GM13977 (cell line): ENCODE measurements around the gene TCEA2.

Source experiments
- DNase-seq: peaks from one replicate; pipeline ENCODE4 v3.0.0; 2012; ENCODE audit warnings: low spot score
- in situ Hi-C: fragments of 300-500 bp; cut with MboI; formaldehyde crosslinking; loops from one replicate; pipeline ENCODE4 v1.12.0; 2022; ENCODE audit warnings: low sequenced_read_pairs, low pct_unique_long_range_greater_than_20kb, mixed read lengths, inconsistent platforms; ENCODE audit not compliant: unreplicated experiment
- TF ChIP-seq, protein P1 (sequence below): IDR thresholded peaks from 2 replicates; pipeline ENCODE4 v1.5.1; 2012; ENCODE audit warnings: mild to moderate bottlenecking, control low read depth; ENCODE audit not compliant: insufficient read depth; ENCODE audit errors: extremely low read depth, missing control alignments

The TCEA2 gene

DNA sequence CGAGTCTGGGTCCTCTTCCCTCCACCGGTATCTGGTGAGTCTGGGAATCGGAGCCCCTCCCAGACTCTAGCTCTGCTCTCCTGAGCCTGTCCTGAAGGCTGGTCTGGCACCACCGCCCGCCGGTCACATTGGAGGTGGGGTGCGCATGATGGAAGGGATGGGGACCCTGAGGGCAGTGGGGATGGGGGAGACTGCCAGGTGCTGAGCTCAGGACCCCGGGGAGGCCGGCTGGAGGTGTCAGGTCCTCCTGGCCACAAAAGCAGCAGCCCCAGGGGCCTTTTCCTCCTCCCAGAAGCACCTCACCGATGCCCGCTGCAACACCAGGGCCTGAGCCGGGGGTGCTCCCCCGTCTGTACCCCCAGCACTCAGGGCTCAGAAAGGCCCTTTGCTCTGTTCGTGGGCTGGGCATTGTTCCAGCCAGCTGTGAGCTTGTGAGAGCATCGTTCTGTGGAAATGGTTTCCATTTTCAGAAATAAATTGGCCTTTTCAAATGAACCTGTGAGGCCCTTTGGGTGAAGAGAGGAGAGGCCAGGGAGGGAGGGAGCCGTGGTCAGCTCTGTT lies 46.9 kb downstream of the TCEA2 start:
- TF ChIP-seq, protein P1, sequence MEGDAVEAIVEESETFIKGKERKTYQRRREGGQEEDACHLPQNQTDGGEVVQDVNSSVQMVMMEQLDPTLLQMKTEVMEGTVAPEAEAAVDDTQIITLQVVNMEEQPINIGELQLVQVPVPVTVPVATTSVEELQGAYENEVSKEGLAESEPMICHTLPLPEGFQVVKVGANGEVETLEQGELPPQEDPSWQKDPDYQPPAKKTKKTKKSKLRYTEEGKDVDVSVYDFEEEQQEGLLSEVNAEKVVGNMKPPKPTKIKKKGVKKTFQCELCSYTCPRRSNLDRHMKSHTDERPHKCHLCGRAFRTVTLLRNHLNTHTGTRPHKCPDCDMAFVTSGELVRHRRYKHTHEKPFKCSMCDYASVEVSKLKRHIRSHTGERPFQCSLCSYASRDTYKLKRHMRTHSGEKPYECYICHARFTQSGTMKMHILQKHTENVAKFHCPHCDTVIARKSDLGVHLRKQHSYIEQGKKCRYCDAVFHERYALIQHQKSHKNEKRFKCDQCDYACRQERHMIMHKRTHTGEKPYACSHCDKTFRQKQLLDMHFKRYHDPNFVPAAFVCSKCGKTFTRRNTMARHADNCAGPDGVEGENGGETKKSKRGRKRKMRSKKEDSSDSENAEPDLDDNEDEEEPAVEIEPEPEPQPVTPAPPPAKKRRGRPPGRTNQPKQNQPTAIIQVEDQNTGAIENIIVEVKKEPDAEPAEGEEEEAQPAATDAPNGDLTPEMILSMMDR = no peak
- in situ Hi-C loops = no loop called here

DNA sequence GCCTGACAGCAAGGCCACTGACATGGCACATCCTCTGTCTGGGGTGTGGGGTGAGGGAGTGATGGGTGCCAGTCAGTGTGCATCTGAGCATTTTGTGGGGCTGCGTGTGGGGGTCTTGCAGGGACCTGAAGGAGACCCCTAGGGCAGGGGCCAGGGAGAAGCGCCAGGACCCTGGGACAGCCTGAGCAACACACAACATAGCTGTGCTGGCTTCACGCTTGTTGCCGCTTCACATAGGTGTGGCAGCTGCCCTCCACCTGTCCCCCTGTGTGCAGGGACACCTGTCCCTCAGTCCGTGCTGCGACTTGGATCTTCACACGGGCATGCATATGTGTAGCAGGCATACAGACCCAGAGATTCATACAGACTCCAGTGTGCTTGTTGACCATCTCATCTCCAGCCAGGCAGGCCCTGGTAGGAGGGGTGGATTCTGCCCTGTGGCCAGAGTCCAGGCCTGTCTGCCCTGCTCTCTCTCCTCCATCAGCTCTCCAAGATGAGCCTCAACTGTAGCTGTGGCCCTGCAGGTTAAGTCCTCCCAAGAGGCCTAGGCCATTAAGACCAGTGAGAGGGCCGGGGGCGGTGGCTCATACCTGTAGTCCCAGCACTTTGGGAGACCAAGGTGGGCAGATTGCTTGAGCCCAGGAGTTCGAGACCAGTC lies 47.5 kb downstream of the TCEA2 start:
- no peak for DNase-seq
- in situ Hi-C loops = no loop called here
- TF ChIP-seq, protein P1 = no peak

More for the DNA sequence above, 46.9 kb downstream of the TCEA2 start:
- no peak for DNase-seq

DNA sequence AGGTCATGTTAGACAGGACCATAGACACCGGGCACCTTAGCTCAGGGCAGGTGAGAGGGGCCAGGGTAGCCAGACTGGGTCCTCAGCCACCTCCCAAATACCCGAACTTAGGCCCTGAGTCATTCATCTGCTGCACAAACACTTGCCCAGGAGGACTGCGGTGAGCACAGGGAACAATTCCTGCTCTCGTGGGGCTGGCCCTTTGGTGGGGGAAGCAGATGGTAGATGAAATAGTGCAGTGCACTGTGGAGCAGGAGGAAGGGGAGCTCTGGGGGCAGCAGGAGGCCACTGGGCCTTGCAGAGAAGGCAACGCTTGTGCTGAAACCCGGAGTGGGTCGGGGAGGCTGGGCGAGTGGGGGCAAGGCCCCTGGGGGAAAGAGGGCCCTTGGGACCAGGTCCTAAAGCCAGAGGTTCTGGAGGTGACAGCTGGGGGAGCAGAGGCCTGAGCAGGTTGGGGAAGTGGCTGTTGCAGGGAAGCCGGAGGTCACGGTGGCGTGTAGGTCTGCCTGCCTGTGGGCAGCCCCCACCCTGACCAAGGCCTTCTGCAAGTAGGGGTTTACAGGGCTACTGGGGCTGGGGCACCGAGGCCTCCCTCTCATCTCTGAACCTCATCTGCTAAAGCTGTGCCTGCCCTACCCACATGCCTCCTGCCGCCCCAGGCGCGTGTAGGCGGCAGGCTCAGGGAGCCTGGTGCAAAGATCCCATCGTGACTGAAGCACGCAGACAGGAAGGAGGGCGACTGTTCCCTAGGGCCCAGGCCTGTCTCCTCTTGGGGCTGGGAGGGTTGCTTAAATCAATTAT lies 49.0 kb downstream of the TCEA2 start:
- DNase-seq = no peak
- in situ Hi-C loops = no loop called here
- TF ChIP-seq, protein P1 = no peak

DNA sequence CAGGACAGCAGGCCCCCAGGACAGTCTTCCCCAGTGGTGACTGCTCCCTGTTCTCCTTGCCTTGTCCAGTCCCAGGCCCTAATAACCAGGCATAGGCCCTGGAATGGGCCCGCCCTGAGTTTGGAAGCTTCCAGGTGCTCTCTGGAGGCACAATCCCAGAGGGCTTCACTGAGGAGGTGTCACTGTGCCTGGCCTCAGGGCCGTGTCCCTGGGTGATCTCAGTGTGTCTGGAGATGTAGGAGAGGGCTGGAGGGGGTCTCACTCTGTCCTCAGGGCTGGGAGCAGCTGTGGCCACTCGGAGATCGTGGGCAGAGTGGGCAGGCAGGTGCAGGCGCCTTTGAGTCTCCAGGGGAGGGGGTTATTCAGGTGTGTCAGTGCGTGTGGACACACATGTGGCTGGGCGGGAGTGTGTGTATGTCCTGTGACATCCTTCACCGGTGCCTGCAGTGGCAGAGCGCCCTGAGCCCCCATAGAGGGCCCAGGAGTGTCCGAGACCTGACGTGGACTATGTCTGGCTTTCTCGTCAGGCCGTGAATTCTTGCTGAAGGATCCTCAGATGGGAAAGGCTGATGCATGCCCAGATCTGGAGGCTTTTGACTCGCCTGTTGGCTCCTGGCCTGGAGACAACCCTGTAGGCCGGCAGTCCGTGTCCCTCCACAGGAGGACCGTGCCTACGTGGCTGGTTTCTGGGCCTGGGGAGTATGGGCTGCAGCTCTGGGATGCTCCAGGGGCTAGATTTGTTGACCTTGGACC lies 49.9 kb downstream of the TCEA2 start:
- in situ Hi-C loops = no loop called here
- TF ChIP-seq, protein P1 = no peak
- DNase-seq = no peak

DNA sequence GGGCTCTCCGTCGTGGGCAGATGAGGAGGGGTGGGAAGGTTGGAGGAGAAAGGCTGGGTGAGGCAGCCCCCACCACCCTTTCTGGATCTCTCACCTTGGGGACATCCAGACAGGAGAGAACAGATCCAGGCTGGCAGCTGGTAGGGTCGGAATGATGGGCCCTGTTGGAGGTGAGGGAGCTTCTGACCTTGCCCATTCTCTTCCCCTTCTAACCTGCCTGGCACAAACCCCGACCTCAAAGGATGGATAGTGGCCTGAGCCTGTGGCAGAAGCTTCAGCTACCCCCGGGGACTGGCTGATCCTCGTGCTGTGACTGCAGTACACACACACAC lies 50.4 kb downstream of the TCEA2 start:
- in situ Hi-C loops = no loop called here

DNA sequence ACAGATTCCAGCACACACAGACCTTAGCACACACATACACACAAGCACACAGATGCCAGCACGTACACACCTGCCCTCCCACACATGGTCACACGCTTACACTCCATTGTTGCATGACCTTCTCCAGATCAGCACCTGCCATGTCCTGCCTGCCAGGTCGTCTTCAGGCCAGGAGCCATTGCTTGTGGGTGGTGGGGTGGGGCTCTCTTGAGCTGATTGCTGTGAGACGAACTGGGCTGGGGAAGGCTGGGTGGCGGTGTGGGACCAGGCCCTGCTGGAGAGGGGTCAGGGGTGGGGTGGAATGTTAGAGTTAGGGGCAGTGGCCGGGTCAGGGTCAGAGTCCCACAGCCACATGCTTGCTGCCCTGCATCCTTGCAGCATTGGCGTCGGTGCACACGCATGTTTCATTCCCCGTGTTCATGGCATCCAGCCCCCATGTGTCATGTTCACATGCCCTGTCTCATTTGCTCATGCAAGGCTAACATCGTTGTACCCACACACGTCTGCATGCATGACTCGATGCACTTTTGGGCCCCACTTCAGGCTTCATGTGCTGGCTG lies 50.9 kb downstream of the TCEA2 start:
- in situ Hi-C loops = no loop called here
- TF ChIP-seq, protein P1 = no peak
- no peak for DNase-seq

More for the DNA sequence above, 50.4 kb downstream of the TCEA2 start:
- no peak for DNase-seq
- TF ChIP-seq, protein P1 = no peak
